Astrocyte (in vitro differentiated cells and primary cell): Measurements from ENCODE around the gene IL17B. TPM values are rescaled to one million over a fixed set of nuclear protein-coding genes. Genes with fewer than 3 reads are reported as not detected.

ENCODE experiments used
- DNase-seq: peaks from one replicate; pipeline ENCODE4 v3.0.0-alpha.2; 2010; ENCODE audit warnings: low read depth
- FAIRE-seq: peaks from 2 replicates; lab custom pipeline; 2011; peaks lifted over from hg19 to GRCh38; lab: Jason Lieb, UNC
- H2AFZ ChIP-seq: 2 replicates; pipeline ENCODE4 v1.6.0; 2012; ENCODE audit warnings: low read depth, low read length, inconsistent platforms
- H3K27ac ChIP-seq: 2 replicates; pipeline ENCODE4 v1.5.1; 2011; ENCODE audit warnings: low read depth, low read length, inconsistent platforms
- H3K27me3 ChIP-seq: 2 replicates; pipeline ENCODE4 v1.6.0; 2011; ENCODE audit warnings: low read length, inconsistent platforms; ENCODE audit not compliant: insufficient read depth
- H3K36me3 ChIP-seq: 2 replicates; pipeline ENCODE4 v1.5.1; 2011; ENCODE audit warnings: low read length, inconsistent platforms; ENCODE audit not compliant: insufficient read depth
- H3K4me1 ChIP-seq: 2 replicates; pipeline ENCODE4 v1.5.1; 2011; ENCODE audit warnings: low read length, inconsistent platforms; ENCODE audit not compliant: insufficient read depth
- H3K4me2 ChIP-seq: 2 replicates; pipeline ENCODE4 v1.6.0; 2012; ENCODE audit warnings: low read length, inconsistent platforms
- H3K4me3 ChIP-seq: 2 replicates; pipeline ENCODE4 v1.5.1; 2011; ENCODE audit warnings: low read depth, mild to moderate bottlenecking, low read length, inconsistent platforms; ENCODE audit not compliant: insufficient read depth
- H3K79me2 ChIP-seq: 2 replicates; pipeline ENCODE4 v1.6.0; 2012; ENCODE audit warnings: mild to moderate bottlenecking, low read length, inconsistent platforms; ENCODE audit not compliant: insufficient read depth
- H3K9ac ChIP-seq: 2 replicates; pipeline ENCODE4 v1.6.0; 2012; ENCODE audit warnings: mild to moderate bottlenecking, low read length, inconsistent platforms
- H3K9me3 ChIP-seq: 2 replicates; pipeline ENCODE4 v1.5.1; 2012; ENCODE audit warnings: low read depth, mild to moderate bottlenecking, low read length, inconsistent platforms; ENCODE audit not compliant: insufficient read depth
- H4K20me1 ChIP-seq: 2 replicates; pipeline ENCODE4 v1.6.0; 2012; ENCODE audit warnings: low read length, inconsistent platforms; ENCODE audit not compliant: insufficient read depth
- H3K27ac Mint-ChIP-seq: one replicate; pipeline ENCODE4 v1.8.0; 2021; ENCODE audit warnings: mild to moderate bottlenecking, mixed read lengths; ENCODE audit not compliant: unreplicated experiment
- H3K27me3 Mint-ChIP-seq: one replicate; pipeline ENCODE4 v1.8.0; 2021; ENCODE audit warnings: low read depth, mixed read lengths; ENCODE audit not compliant: unreplicated experiment
- H3K36me3 Mint-ChIP-seq: one replicate; pipeline ENCODE4 v1.8.0; 2021; ENCODE audit warnings: low read depth, mixed read lengths; ENCODE audit not compliant: unreplicated experiment
- H3K4me1 Mint-ChIP-seq: one replicate; pipeline ENCODE4 v1.8.0; 2021; ENCODE audit warnings: low read depth, mixed read lengths; ENCODE audit not compliant: unreplicated experiment
- H3K4me3 Mint-ChIP-seq: one replicate; pipeline ENCODE4 v1.8.0; 2021; ENCODE audit warnings: mild to moderate bottlenecking, moderate library complexity, mixed read lengths; ENCODE audit not compliant: unreplicated experiment
- H3K9me3 Mint-ChIP-seq: one replicate; pipeline ENCODE4 v1.8.0; 2021; ENCODE audit warnings: mild to moderate bottlenecking, mixed read lengths; ENCODE audit not compliant: unreplicated experiment
- CTCF ChIP-seq: IDR thresholded peaks from 2 replicates; pipeline ENCODE4 v1.5.1; 2011; ENCODE audit warnings: low read depth, mild to moderate bottlenecking, inconsistent platforms, low read length, moderate library complexity; ENCODE audit not compliant: insufficient read depth
- EZH2 ChIP-seq: IDR thresholded peaks from 2 replicates; pipeline ENCODE4 v1.6.1; 2012; ENCODE audit warnings: mild to moderate bottlenecking, low read length, inconsistent platforms; ENCODE audit not compliant: insufficient read depth
- total RNA-seq: library from RNA; stranded (reverse); gene quantifications from 2 replicates; pipeline ENCODE4 v1.2.1, GENCODE V29; 2021

The IL17B gene
- total RNA-seq, 1 donor from 2014 or later = 0.54 TPM

GRCh38 chr5:149358294-149358651 is 20.8 kb downstream of the IL17B start:
- H2AFZ ChIP-seq = peak overlapping the region; percentile 87
- H3K27ac ChIP-seq = peak overlapping the region; percentile 38
- peaks cover 9% of the 10 kb centered on the region for H3K36me3 Mint-ChIP-seq

GRCh38 chr5:149357370-149358293 is 21.5 kb downstream of the IL17B start, which contains the start of gene PCYOX1L:
Gene PCYOX1L (plus strand): TSS chr5:149358046. CDS start chr5:149358069, 23 bp downstream.
- no peaks in the 10 kb centered on the region for H3K79me2 ChIP-seq
- peaks cover 13% of the 10 kb centered on the region for H4K20me1 ChIP-seq
- H3K9me3 ChIP-seq = no peaks in the 10 kb centered on the region
- peaks cover 10% of the 10 kb centered on the region for H3K36me3 ChIP-seq
- H3K9me3 Mint-ChIP-seq = no peaks in the 10 kb centered on the region
- no peaks in the 10 kb centered on the region for H3K27me3 ChIP-seq
- peak within 1 kb of the TSS; percentile 81 for H3K9ac ChIP-seq
- peaks cover 3% of the 10 kb centered on the region for H3K4me1 Mint-ChIP-seq
- TF ChIP-seq EZH2 (no peak), CTCF (no peak)
- peak within 1 kb of the TSS; percentile 63 for H3K4me3 ChIP-seq
- H3K4me3 Mint-ChIP-seq = peak within 1 kb of the TSS; percentile 93
- H2AFZ ChIP-seq = peak within 1 kb of the TSS; percentile 87
- peak; percentile 89 for DNase-seq
- H3K27me3 Mint-ChIP-seq = no peaks in the 10 kb centered on the region
- peak within 1 kb of the TSS; percentile 38 for H3K27ac ChIP-seq
- H3K4me2 ChIP-seq = peak within 1 kb of the TSS; percentile 92
- FAIRE-seq = no peak
- peaks cover 9% of the 10 kb centered on the region for H3K36me3 Mint-ChIP-seq
- H3K27ac Mint-ChIP-seq = peak within 1 kb of the TSS; percentile 64
- H3K4me1 ChIP-seq = peaks cover 5% of the 10 kb centered on the region

More at GRCh38 chr5:149358294-149358651, 20.8 kb downstream of the IL17B start:
- DNase-seq = no peak
- peak overlapping the region; percentile 64 for H3K27ac Mint-ChIP-seq
- H3K9me3 Mint-ChIP-seq = no peaks in the 10 kb centered on the region
- TF ChIP-seq CTCF = no peak
- TF ChIP-seq EZH2 = no peak
- Histone ChIP-seq H3K4me3 (peak overlapping the region; percentile 63), H3K4me2 (peak overlapping the region; percentile 92), H4K20me1 (peaks cover 13% of the 10 kb centered on the region), H3K4me1 (peaks cover 5% of the 10 kb centered on the region), H3K79me2 (no peaks in the 10 kb centered on the region), H3K9ac (peak overlapping the region; percentile 81), H3K9me3 (no peaks in the 10 kb centered on the region), H3K36me3 (peaks cover 5% of the 10 kb centered on the region), H3K27me3 (no peaks in the 10 kb centered on the region)
- no peak for FAIRE-seq
- no peaks in the 10 kb centered on the region for H3K27me3 Mint-ChIP-seq
- peak overlapping the region; percentile 93 for H3K4me3 Mint-ChIP-seq
- H3K4me1 Mint-ChIP-seq = peaks cover 3% of the 10 kb centered on the region

DNA sequence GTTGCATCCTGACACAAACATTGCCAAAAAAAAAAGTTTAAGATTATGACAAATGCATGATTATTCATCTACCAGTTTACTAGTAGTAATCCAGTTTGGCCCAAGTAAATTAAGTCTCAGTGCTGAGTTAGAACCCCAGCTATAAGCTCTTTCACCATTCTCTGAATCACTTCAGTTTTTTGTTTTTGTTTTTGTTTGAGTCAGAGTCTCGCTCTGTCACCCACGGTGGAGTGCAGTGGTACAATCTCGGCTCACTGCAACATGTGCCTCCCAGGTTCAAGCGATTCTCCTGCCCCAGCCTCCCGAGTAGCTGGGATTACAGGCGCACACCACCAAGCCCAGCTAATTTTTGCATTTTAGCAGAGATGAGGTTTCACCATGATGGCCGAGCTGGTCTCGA is 22.7 kb downstream of the IL17B start:
- Histone ChIP-seq H3K4me3 (no peak overlapping the region), H3K4me1 (peaks cover 5% of the 10 kb centered on the region), H4K20me1 (peaks cover 13% of the 10 kb centered on the region), H3K9ac (no peak overlapping the region), H3K79me2 (peaks cover 2% of the 10 kb centered on the region), H3K36me3 (peaks cover 21% of the 10 kb centered on the region), H3K4me2 (no peak overlapping the region), H3K27ac (no peak overlapping the region), H2AFZ (no peak overlapping the region), H3K27me3 (no peaks in the 10 kb centered on the region), H3K9me3 (no peaks in the 10 kb centered on the region)
- no peaks in the 10 kb centered on the region for H3K27me3 Mint-ChIP-seq
- FAIRE-seq (no peak), DNase-seq (no peak)
- no peak overlapping the region for H3K27ac Mint-ChIP-seq
- H3K9me3 Mint-ChIP-seq = no peaks in the 10 kb centered on the region
- peaks cover 15% of the 10 kb centered on the region for H3K36me3 Mint-ChIP-seq
- H3K4me1 Mint-ChIP-seq = peaks cover 4% of the 10 kb centered on the region
- TF ChIP-seq CTCF = no peak
- no peak overlapping the region for H3K4me3 Mint-ChIP-seq
